DMS114 treated with DMSO at 0.1 percent for 48 hours (cell line): ENCODE results near the gene CHM.
"Not testable (repeated sequence)": the region's sequence is repeated elsewhere in the genome, so short reads cannot be mapped to it uniquely, and the experiment has no call there.

ENCODE experiments used
- DNase-seq: peaks from one replicate; lab custom pipeline; 2025; ENCODE audit not compliant: unreplicated experiment; lab: John Stamatoyannopoulos, UW

CHM gene

DNA sequence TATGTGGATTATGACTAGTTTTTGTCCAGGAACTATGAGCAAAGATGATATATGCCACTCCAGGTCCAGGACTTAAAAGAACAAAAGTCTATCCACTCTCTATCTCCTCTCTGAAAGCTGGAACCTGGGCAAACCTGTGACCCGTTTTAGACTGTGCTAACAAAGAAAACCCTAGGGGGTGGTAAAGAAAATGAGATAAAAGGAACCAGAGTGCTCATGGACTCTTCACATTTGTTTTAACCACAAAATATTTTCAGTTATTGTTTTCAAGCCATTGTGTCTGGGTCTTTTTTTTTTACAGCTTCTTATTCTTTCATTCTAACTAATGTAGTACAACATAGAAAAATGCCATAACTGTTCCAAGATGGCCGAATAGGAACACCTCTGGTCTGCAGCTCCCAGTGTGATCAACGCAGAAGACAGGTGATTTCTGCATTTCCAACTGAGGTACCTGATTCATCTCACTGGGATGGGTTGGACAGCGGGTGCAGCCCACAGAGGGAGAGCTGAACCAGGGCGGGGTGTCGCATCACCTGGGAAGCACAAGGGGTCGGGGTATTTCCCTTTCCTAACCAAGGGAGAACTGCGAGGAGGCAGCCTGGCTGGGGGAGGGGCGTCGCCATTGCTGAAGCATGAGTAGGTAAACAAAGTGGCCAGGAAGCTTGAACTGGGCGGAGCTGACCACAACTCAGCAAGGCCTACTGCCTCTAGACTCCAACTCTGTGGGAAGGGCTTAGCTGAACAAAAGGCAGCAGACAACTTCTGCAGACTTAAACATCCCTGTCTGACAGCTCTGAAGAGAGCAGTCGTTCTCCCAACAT, 45.1 kb downstream of the CHM start:
- DNase-seq = no peak

DNA sequence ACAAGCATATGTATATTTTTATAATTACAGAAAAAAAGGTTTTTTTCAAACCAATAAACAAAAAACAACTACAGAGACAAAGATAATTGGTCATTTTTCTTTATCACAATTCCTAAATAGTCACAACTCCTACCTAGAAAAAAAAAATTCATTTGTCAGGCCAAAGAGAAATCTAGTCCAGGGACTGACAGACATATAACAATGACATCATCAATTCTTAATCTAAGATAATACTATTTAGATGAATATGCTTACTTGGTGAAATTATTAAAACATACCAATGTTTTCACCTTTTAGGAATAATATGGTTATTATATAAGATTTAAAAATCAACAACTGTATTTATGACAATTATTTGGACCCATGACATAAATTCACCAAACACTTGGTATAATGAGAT, 48.4 kb downstream of the CHM start:
- DNase-seq = no peak

DNA sequence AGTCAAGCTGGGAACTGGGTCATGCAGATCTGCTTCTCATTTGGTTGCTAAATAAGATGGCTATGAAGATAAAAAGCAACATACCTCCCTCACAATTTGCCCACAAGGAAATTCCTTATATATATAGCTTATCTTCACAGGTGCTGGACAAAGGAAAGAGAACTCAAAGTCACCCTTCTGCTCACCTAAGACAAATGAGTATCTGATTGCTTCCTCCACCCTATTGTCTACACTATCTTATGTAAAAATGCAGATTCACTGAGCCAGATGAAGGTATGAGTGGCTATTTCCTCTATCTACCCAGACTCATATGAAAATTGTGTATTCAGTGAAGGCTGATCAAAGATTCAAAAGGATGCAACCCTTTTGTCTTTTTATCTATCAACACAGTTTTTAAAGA, 50.8 kb downstream of the CHM start:
- no peak for DNase-seq

DNA sequence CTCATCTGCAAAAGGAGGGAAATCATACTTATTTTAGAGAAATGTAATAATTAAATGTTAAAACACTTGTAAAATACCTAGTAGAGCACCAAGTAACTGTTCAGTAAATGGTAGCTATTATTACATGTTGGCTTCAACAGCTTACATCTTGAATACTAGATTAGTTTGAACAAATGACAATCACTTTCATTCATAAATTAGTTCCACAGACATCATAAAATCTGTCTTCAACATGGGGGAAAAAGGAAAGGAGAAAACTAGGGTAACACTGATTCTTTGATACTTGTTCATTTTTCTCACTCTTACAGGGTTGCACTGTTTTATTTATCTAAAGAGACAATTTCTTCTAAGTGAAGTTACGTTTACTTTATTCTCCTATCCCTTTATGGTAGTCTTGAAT, 51.7 kb downstream of the CHM start:
- DNase-seq = no peak

DNA sequence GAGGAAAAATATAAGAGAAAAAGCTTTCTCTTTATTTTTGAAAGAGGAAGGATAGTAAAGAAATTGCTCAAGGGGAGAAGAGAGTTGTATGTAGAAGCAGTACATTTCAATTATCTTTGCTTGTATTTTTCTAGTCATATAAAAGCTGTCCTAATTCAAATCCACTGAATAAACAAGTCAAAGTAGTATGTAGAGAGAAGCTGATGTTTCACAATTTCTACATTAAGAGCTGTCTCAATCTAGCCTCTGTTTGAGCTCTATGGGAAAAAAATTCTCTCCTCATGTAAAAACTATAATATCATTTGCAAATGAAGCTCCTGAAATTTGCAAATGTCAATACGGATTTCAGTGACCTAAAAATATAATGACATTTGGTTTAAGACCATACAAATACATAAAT, 52.6 kb downstream of the CHM start:
- no peak for DNase-seq

DNA sequence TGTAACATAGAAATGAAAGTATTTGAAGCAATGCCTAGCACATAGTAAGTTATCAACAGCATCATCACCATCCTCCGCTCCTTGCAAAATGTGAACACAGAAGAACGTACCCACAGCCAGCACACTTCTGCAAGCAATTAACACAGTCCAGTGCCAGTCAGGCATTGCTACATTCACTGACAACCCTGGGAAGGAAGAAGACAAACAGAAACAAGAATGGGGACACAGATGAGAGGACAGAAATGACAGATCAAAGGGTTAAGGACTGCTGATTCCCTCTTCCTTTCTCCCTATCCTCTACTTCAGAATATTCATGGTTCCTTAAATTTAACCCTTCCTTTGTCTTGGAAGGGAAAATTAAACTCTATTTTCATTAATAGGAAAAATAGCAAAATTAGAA, 53.1 kb downstream of the CHM start:
- DNase-seq = no peak

DNA sequence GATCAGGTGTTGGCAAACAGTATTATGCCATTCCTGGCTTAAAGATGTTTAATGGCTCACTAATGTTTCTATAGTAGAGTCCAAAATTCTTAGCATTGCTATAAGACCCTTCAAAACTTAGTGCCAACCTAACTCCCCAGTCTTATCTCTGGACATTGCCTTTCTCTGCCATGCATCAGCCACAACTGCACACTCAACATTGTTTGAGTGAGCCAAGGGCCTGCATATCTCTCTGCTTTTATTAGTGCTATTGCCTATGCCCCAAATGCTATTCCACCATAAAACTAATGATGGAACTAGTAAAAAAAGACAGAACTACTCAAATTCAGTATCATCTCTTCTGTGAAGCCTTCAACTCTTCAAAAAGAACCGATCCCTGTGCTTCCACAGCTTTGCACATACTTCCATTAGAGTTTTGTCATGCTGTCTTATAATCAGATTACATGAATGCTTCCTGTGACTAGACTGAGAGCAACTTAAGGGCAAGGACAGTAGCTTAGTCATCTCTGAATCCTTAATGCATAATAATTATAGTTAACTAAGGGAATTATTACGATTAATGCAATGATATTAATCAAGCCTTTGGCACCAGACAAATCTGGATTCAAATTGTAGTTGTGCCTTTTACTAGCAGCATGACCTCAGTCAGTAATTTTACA, 53.7 kb downstream of the CHM start:
- DNase-seq = no peak

DNA sequence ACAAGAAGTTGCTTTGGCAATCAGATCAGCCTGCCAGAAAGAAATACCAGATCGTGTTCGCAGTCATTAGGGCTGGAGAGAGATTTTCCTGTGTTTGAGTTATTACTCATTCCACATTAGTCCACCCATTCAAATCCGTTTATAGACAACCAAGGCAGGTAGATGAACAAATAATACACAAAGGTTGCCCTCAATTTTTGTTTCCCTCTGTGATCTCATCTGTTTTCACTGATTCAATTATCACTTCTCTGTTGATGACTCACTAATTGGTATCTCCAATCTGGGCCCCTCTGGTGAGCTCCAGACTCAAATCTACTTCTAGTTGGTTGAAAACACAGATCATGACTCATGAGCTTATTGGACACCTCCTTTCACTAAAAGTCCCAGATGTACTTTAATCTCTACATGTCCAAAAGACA, 54.5 kb downstream of the CHM start:
- DNase-seq = no peak

DNA sequence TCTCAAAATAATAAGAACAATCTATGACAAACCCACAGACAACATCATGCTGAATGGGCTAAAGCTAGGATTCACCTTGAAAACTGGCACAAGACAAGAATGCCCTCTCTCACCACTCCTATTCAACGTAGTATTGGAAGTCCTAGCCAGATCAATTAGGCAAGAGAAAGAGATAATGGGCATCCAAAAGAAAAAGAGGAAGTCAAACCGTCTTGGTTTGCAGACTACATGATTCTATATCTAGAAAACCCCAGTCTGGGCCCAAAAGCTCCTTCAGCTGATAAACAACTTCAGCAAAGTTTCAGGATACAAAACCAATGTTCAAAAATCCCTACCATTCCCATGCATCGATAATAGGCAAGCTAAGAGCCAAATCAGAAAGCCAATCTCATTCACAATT, 59.0 kb downstream of the CHM start:
- DNase-seq = no peak

DNA sequence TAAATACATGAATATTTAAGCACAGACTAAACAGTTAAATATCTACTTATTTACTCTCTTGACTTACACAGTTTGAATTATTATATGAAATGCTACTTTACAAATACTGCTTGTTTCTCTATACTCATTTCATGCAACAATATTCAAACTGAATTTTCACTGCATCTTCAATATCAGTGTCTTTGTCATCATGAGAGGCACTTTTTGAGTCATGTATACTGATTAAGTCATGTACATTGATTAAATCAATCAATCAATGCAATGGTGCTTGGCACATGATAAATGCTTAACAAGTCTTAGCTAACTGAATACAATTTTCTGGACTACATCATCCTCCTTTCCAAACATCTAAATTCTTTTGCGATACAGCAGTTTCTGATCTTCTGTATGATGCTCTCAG, 67.1 kb downstream of the CHM start:
- no peak for DNase-seq

DNA sequence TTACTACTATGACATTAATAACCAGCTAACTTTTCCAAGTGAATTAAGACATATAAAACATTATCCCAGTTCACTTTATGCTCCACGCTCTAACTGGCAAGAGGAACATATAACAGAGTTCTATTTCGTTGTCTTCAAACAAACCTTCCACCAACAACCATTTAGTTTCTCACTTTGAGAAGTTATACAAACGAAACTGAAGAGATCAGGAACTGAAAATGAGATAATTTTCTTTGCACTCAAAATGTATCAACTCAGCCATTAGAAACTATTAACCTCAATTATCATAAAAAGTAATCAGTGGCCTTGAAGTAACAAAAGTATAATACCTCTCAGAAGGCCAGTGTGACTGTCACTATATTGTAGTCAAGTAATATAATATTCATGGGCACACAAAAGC, 70.1 kb downstream of the CHM start:
- no peak for DNase-seq

DNA sequence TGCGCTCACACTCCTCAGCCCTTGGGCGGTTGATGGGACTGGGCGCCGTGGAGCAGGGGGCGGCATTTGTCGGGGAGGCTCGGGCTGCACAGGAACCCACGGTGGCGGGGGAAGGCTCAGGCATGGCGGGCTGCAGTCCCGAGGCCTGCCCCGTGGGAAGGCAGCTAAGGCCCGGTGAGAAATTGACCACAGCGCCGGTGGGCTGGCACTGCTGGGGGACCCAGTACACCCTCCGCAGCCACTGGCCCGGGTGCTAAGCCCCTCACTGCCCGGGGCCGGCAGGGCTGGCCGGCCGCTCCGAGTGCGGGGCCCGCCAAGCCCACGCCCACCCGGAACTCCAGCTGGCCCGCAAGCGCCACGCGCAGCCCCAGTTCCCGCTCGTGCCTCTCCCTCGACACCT, 75.0 kb downstream of the CHM start:
- not testable (repeated sequence) for DNase-seq

DNA sequence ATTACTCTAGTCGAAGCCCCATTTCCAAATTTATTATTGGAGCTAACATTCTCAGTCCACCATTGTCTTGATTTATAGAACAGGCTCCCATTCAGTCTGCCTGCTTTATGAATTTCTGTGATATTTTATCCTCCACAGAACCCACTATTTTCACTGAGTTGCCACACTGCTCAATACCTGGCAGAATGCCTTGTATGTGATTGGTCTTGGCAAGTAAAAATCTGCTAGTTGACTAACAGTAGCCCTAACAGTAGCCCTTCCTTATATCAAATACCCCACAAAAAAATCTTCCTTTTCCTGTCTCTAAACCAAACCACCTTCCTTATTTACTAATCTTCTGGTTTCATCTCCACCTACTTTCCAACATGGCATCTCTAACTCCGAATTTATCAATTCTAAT, 82.6 kb downstream of the CHM start:
- DNase-seq = no peak

DNA sequence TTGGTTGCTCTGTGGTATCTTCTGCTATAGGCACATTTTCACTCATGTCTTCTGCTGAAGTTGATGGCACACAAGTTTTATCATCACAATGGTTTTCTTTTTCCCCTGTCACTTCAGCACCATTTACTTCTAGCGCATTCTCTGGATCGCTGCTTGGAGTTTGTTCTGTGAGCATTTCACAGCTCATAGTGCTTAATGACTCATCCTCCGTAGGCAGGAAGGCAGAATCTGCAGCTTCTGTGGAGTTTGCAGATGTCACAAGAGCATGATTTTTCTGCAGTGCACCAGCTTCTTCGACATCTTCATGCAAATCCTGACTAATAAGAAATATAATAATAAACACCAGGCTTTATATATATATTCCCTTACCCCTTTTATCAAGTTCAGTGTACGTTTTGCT, 83.6 kb downstream of the CHM start:
- DNase-seq = no peak

DNA sequence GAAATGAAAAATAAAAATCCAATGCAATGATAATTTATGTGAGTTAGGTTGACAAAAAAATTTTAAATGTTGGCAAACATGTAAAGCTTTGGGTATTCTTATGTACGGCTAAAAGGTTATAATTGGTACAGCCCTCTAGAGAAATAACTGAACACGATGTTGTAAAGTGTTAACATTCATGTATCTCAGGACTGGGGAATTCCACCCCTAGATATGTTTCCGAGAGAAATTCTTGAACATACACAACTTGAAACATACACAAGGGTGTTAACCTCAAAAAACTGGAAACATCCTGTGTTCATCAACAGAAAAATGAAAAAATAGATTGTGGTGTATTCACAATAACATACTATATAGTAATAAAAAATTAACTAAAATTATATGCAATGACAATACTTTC, 91.8 kb downstream of the CHM start:
- no peak for DNase-seq

DNA sequence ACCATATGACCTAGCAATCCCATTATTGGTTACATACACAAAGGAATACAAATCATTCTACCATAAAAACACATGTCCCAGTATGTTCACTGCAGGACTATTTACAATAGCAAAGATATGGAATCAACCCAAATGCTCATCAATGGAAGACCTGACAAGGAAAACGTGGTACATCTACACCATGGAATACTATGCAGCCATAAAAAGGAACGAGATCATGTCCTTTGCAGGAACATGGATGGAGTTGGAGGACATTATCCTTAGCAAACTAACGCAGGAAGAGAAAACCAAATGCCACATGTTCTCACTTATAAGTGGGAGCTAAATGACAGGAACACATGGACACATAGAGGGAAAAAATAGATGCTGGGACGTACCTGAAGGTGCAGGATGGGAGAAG, 102.6 kb downstream of the CHM start:
- not testable (repeated sequence) for DNase-seq

DNA sequence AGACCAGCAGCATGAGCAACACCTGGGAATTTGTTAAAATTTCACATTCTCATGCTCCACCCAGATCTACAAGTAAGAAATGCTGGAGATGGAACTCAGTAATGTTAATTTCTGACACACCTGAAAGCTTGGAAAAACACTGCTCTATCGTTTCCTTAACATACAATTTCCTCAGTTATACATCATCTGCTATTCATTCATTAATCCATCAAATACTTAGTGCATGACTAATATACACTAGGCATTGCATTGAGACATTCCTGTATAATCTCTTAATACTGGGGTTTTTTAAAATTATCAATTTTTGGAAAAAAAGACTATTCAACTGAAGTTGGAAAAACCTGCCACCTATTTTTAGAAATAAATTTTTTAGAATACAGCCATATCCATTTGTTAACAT, 106.1 kb downstream of the CHM start:
- DNase-seq = no peak

DNA sequence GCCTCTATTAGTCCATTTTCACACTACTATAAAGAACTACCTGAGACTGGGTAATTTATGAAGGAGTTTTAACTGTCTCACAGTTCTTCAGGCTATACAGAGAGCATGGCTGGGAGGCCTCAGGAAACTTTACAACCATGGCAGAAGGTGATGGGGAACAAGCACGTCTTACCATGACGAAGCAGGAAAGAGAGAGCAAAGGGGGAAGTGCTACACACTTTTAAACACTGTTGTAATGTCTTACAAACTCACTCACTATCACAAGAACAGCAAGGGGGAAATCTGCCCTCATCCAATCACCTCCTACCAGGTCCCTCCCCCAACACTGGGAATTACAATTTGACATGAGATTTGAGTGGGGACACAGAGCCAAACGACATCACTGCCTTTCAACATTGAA, 107.4 kb downstream of the CHM start:
- not testable (repeated sequence) for DNase-seq

DNA sequence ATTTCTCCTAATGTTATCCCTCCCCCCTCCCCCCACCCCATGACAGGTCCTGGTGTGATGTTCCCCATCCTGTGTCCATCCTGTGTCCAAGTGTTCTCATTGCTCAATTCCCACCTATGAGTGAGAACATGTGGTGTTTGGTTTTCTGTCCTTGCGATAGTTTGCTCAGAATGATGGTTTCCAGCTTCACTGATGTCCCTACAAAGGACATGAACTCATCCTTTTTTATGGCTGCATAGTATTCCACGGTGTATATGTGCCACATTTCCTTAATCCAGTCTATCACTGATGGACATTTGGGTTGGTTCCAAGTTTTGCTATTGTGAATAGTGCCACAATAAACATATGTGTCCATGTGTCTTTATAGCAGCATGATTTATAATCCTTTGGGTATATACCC, 113.0 kb downstream of the CHM start:
- not testable (repeated sequence) for DNase-seq

DNA sequence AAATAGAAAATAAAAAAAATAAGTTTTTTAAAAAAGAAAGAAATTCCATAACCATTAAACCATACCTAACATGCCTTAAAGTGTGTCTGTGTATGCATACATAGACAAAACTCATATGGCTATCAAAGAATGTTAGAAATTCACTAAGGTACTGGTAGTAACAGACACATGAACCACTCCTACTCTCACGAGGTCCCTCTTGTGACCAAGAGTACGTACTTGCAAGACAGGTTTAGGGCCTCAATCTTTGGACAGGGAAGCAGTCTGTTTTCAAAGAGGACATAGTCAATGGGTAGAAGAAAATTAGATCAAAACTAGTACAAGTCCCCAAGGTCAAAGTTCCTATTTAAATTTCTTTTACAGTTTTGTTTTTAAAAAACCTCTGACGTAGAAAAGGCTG, 117.3 kb downstream of the CHM start:
- DNase-seq = no peak

DNA sequence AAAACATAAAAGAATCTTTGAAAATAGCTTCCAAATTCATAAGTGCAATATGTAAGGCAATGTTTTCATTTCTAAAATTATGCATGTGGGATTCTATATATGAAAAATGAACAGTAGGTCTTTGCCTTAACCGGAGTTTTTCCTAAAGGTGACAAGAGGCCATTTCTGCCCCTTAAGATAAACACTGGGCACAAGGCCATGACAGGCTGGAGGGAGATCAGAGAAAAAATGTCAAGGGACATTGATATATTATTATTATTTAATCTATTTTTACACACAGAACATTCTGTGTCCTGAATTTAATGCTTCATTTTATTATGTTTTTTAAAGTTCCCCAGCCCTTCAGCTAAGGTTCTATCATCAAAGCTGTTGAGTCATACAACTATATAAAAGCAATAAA, 118.8 kb downstream of the CHM start:
- DNase-seq = no peak

DNA sequence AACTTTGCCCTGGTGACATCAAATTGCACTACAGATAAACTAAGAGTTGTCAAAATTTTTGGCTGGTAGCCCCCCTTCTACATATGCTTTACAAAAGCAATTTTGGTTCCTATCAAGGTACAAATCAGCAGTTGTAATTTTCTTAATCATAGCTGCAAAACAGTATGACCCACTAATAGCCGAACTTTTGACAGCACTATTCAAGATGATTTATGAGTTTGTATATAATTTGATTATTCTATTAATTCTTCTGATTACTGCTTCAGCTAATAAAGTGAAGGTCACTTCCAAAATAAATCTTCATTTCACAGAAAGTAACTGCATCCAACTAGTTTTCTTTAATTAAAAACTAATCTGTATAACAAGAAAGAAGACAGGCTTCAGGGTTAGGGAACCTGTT, 119.6 kb downstream of the CHM start:
- no peak for DNase-seq

DNA sequence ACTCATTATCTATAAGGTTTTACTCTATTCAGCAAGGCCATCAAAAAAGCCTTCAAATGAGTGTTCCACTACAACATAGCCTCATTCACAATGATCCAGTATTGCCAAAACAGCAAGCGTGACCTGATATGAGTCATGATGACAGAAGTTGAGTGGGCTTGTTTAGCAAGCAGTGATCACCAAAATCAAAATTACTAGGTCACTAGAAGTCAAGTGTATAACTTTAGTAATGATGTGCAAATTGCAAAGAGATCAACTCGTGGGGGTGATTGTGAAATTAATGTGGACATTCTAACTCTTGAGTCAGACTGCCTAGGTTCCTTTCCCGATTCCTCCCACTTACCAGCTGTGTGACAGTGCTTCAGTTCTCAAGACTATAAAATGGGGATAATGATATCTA, 124.5 kb downstream of the CHM start:
- no peak for DNase-seq
